PFSK-1 (cell line): Measurements from ENCODE around the gene FASN.

Source experiments
- POLR2AphosphoS5 ChIP-seq: IDR thresholded peaks from 2 replicates; pipeline ENCODE4 v1.6.1; 2012; ENCODE audit warnings: low read depth, mild to moderate bottlenecking, control low read depth, low read length, moderate library complexity
- REST ChIP-seq, 2 experiments: IDR thresholded peaks; 2 replicates each; pipeline versions ENCODE4 v1.6.1 to v1.8.0; 2011 to 2012; ENCODE audit warnings: low read depth in 2 of 2, low read length in 2 of 2, control low read depth in 1 of 2, inconsistent platforms in 1 of 2, mild to moderate bottlenecking in 1 of 2, moderate library complexity in 1 of 2; ENCODE audit not compliant: insufficient read depth in 1 of 2
- SIN3A ChIP-seq: IDR thresholded peaks from 2 replicates; pipeline ENCODE4 v1.6.1; 2012; ENCODE audit warnings: mild to moderate bottlenecking, low read length, moderate library complexity, borderline replicate concordance; ENCODE audit not compliant: insufficient read depth
- TAF1 ChIP-seq: IDR thresholded peaks from 2 replicates; pipeline ENCODE4 v1.6.1; 2012; ENCODE audit warnings: low read length, control low read depth, borderline replicate concordance; ENCODE audit not compliant: insufficient read depth

GRCh38 chr17:82114447-82114846 lies 16.4 kb upstream of the FASN start:
- no peak for TF ChIP-seq POLR2AphosphoS5
- TF ChIP-seq SIN3A: no peak
- no peak for TF ChIP-seq REST (IDR thresholded peaks at IDR 0.05; ENCODE audit: insufficient read depth in 1 of 2, low read depth in 2 of 2, low read length in 2 of 2)
- TF ChIP-seq TAF1: no peak
